Loucy (cell line): ENCODE measurements around the gene AWAT2.

ENCODE experiments used
- H2AFZ ChIP-seq: fragments of 200-600 bp; sonication (generic); 2 replicates; pipeline ENCODE4 v1.6.0; 2016; ENCODE audit warnings: antibody characterized with exemption, mild to moderate bottlenecking, low read length, moderate library complexity
- H3F3A ChIP-seq: fragments of 200-600 bp; 2 replicates; pipeline ENCODE4 v1.6.0; 2016; ENCODE audit warnings: antibody characterized with exemption, low read depth, mild to moderate bottlenecking
- H3K27me3 ChIP-seq: fragments of 200-600 bp; sonication (generic); 2 replicates; pipeline ENCODE4 v1.6.1; 2014; ENCODE audit warnings: low read length, mild to moderate bottlenecking; ENCODE audit not compliant: insufficient read depth, poor library complexity, severe bottlenecking
- H3K36me3 ChIP-seq: fragments of 200-600 bp; sonication (generic); 2 replicates; pipeline ENCODE4 v1.6.1; 2016; ENCODE audit warnings: low read length; ENCODE audit not compliant: insufficient read depth
- H3K4me1 ChIP-seq: fragments of 200-600 bp; sonication (generic); 2 replicates; pipeline ENCODE4 v1.5.1; 2014; ENCODE audit warnings: low read length, mild to moderate bottlenecking; ENCODE audit not compliant: insufficient read depth, poor library complexity, severe bottlenecking
- H3K4me2 ChIP-seq: fragments of 200-600 bp; sonication (generic); 2 replicates; pipeline ENCODE4 v1.6.0; 2014; ENCODE audit warnings: antibody characterized with exemption, low read length, low read depth, mild to moderate bottlenecking; ENCODE audit not compliant: poor library complexity, severe bottlenecking
- H3K4me3 ChIP-seq: fragments of 200-600 bp; sonication (generic); 2 replicates; pipeline ENCODE4 v1.5.1; 2014; ENCODE audit warnings: low read length, mild to moderate bottlenecking, mixed read lengths; ENCODE audit not compliant: poor library complexity, severe bottlenecking
- H3K79me2 ChIP-seq: fragments of 200-600 bp; sonication (generic); 2 replicates; pipeline ENCODE4 v1.6.1; 2014; ENCODE audit warnings: low read length; ENCODE audit not compliant: insufficient read depth
- H3K9ac ChIP-seq: fragments of 200-600 bp; sonication (generic); 2 replicates; pipeline ENCODE4 v1.6.0; 2014; ENCODE audit warnings: mild to moderate bottlenecking, low read depth, low read length, moderate library complexity; ENCODE audit not compliant: poor library complexity, severe bottlenecking
- H3K9me2 ChIP-seq: fragments of 200-600 bp; sonication (generic); replicated peaks from 2 replicates; pipeline ENCODE4 v1.6.1; 2016; ENCODE audit warnings: low read depth, low read length, mixed read lengths
- H3K9me3 ChIP-seq: fragments of 200-600 bp; sonication (generic); 2 replicates; pipeline ENCODE4 v1.6.1; 2014; ENCODE audit warnings: mild to moderate bottlenecking, antibody characterized with exemption, low read length, low read depth; ENCODE audit not compliant: insufficient read depth
- H4K20me1 ChIP-seq: fragments of 200-600 bp; sonication (generic); 2 replicates; pipeline ENCODE4 v1.6.0; 2014; ENCODE audit warnings: antibody characterized with exemption, low read length, mild to moderate bottlenecking; ENCODE audit not compliant: insufficient read depth, poor library complexity, severe bottlenecking
- CTCF ChIP-seq: fragments of 200-600 bp; sonication (generic); conservative IDR thresholded peaks from 2 replicates; pipeline ENCODE4 v1.5.1; 2014; ENCODE audit warnings: mild to moderate bottlenecking, antibody characterized with exemption, low read length
- EZH2phosphoT487 ChIP-seq: fragments of 200-600 bp; IDR thresholded peaks from 2 replicates; pipeline ENCODE4 v1.6.1; 2018; ENCODE audit warnings: antibody characterized with exemption, mild to moderate bottlenecking, moderate library complexity, borderline replicate concordance

The AWAT2 gene

GRCh38 chrX:70009049-70009448, 40.7 kb downstream of the AWAT2 start:
- Histone ChIP-seq H4K20me1 (no peaks in the 10 kb centered on the region), H3K4me1 (no peaks in the 10 kb centered on the region), H3K9me3 (no peaks in the 10 kb centered on the region), H3K4me2 (no peak overlapping the region), H3K4me3 (no peak overlapping the region), H3K79me2 (no peaks in the 10 kb centered on the region), H3K27me3 (no peaks in the 10 kb centered on the region), H2AFZ (no peak overlapping the region), H3K9ac (no peak overlapping the region), H3K36me3 (no peaks in the 10 kb centered on the region), H3F3A (no peaks in the 10 kb centered on the region), H3K9me2 (no peaks in the 10 kb centered on the region)
- TF ChIP-seq EZH2phosphoT487: no peak
- no peak for TF ChIP-seq CTCF

- no peaks in the 10 kb centered on the region for H3K4me1 ChIP-seq
- no peaks in the 10 kb centered on the region for H4K20me1 ChIP-seq
- H3K9me3 ChIP-seq: no peaks in the 10 kb centered on the region
- H3K9me2 ChIP-seq: no peaks in the 10 kb centered on the region
- no peaks in the 10 kb centered on the region for H3K27me3 ChIP-seq
- H3K4me3 ChIP-seq: no peak overlapping the region
- H3K36me3 ChIP-seq: no peaks in the 10 kb centered on the region
- H2AFZ ChIP-seq: no peak overlapping the region
- no peak overlapping the region for H3K9ac ChIP-seq
- no peak overlapping the region for H3K4me2 ChIP-seq
- no peaks in the 10 kb centered on the region for H3K79me2 ChIP-seq
- H3F3A ChIP-seq: no peaks in the 10 kb centered on the region
- no peak for TF ChIP-seq CTCF
- no peak for TF ChIP-seq EZH2phosphoT487
Measured at GRCh38 chrX:70007946-70008345, 41.8 kb downstream of the AWAT2 start.

GRCh38 chrX:70001708-70002341, 47.9 kb downstream of the AWAT2 start:
- no peaks in the 10 kb centered on the region for H3K79me2 ChIP-seq
- no peaks in the 10 kb centered on the region for H3F3A ChIP-seq
- H3K4me2 ChIP-seq: no peak overlapping the region
- no peak overlapping the region for H2AFZ ChIP-seq
- no peak overlapping the region for H3K4me3 ChIP-seq
- no peaks in the 10 kb centered on the region for H3K9me3 ChIP-seq
- no peaks in the 10 kb centered on the region for H3K9me2 ChIP-seq
- H3K4me1 ChIP-seq: no peaks in the 10 kb centered on the region
- no peak overlapping the region for H3K9ac ChIP-seq
- H4K20me1 ChIP-seq: no peaks in the 10 kb centered on the region
- TF ChIP-seq EZH2phosphoT487 (no peak), CTCF (no peak)
- no peaks in the 10 kb centered on the region for H3K36me3 ChIP-seq
- no peaks in the 10 kb centered on the region for H3K27me3 ChIP-seq
